A673 (cell line): ENCODE results near the gene SWSAP1. TPM values are rescaled to one million over a fixed set of nuclear protein-coding genes. Genes with fewer than 3 reads are reported as not detected.
A peak's percentile ranks its signal among the peaks of the same experiment; 100 is the strongest.

Experiments
- BruUV-seq: library from RNA; stranded (reverse); fragments of 400-500 nt; replicated peaks from 2 replicates; lab custom pipeline; 2021; lab: Mats Ljungman, UMichigan
- CTCF ChIA-PET: fragments of 300-600 bp; sonication (Branson Sonifier 250); formaldehyde crosslinking; loops from one replicate; lab custom pipeline; 2022; ENCODE audit warnings: antibody characterized with exemption; lab: Charles Lee
- POLR2A ChIA-PET: fragments of 300-600 bp; sonication (Branson Sonifier 250); formaldehyde crosslinking; loops from one replicate; lab custom pipeline; 2022; ENCODE audit warnings: antibody characterized with exemption; ENCODE audit not compliant: low non-redundant PET; lab: Charles Lee
- DNase-seq: peaks from one replicate; pipeline ENCODE4 v3.0.0-alpha.2; 2015; ENCODE audit warnings: low spot score
- H3K27ac ChIP-seq: fragments of 200-600 bp; sonication (generic); 2 replicates; pipeline ENCODE4 v1.5.1; 2016; ENCODE audit warnings: mixed run types, low read depth, mild to moderate bottlenecking, mixed read lengths, antibody characterized with exemption, low read length; ENCODE audit not compliant: poor library complexity, severe bottlenecking
- H3K27me3 ChIP-seq: fragments of 200-600 bp; sonication (generic); replicated peaks from 2 replicates; pipeline ENCODE4 v1.6.1; 2017; ENCODE audit warnings: mixed run types, low read depth, mild to moderate bottlenecking, mixed read lengths, antibody characterized with exemption, low read length; ENCODE audit not compliant: insufficient read depth, poor library complexity
- H3K36me3 ChIP-seq: fragments of 200-600 bp; sonication (generic); 2 replicates; pipeline ENCODE4 v1.6.1; 2016; ENCODE audit warnings: mixed run types, mild to moderate bottlenecking, mixed read lengths, antibody characterized with exemption, low read length; ENCODE audit not compliant: insufficient read depth, poor library complexity, severe bottlenecking
- H3K4me1 ChIP-seq: fragments of 200-600 bp; sonication (generic); 2 replicates; pipeline ENCODE4 v1.6.1; 2017; ENCODE audit warnings: mixed run types, mild to moderate bottlenecking, mixed read lengths, antibody characterized with exemption, low read length; ENCODE audit not compliant: insufficient read depth, poor library complexity, severe bottlenecking
- H3K4me3 ChIP-seq: fragments of 200-600 bp; sonication (generic); 2 replicates; pipeline ENCODE4 v1.5.1; 2016; ENCODE audit warnings: low read depth, mixed run types, mild to moderate bottlenecking, mixed read lengths, low read length; ENCODE audit not compliant: poor library complexity, severe bottlenecking
- H3K9me3 ChIP-seq: fragments of 200-600 bp; sonication (generic); 2 replicates; pipeline ENCODE4 v1.6.1; 2016; ENCODE audit warnings: mixed run types, low read depth, mild to moderate bottlenecking, mixed read lengths, antibody characterized with exemption, low read length; ENCODE audit not compliant: poor library complexity, severe bottlenecking
- EZH2 ChIP-seq: fragments of 200-600 bp; sonication (generic); IDR thresholded peaks from 2 replicates; pipeline ENCODE4 v1.6.1; 2017; ENCODE audit warnings: borderline replicate concordance, low read depth, mild to moderate bottlenecking, mixed read lengths, antibody characterized with exemption, low read length; ENCODE audit not compliant: poor library complexity, severe bottlenecking
- intact Hi-C: fragments of 100-400 bp; cut with micrococcal nuclease; formaldehyde crosslinking; loops from one replicate; pipeline ENCODE4 v1.10.0; 2022; ENCODE audit not compliant: unreplicated experiment
- total RNA-seq: library from RNA; stranded (reverse); gene quantifications from 2 replicates; pipeline ENCODE4 v1.2.3, GENCODE V29; 2021
- TF ChIP-seq, protein P1 (sequence below): fragments of 300-800, 200-600 bp; sonication (generic); conservative IDR thresholded peaks from 2 replicates; pipeline ENCODE4 v1.5.1; 2017; ENCODE audit warnings: low read depth, mild to moderate bottlenecking, antibody characterized with exemption, low read length, moderate library complexity, mixed read lengths

The SWSAP1 gene
- total RNA-seq, 1 experiment from 2014 or later: 3.3 TPM

- Histone ChIP-seq H3K4me3 (no peak overlapping the region), H3K4me1 (no peaks in the 10 kb centered on the region), H3K27me3 (peaks cover 38% of the 10 kb centered on the region), H3K27ac (no peak overlapping the region), H3K9me3 (no peaks in the 10 kb centered on the region), H3K36me3 (no peaks in the 10 kb centered on the region)
- ChIA-PET POLR2A (no interaction called here), CTCF (interaction anchor here (0.5 kb wide), 1 partner anchor 11 kb away, joined by 4 read pairs; no protein-coding TSS in a partner anchor)
- no TSS peak for BruUV-seq
- DNase-seq: no peak
- intact Hi-C loops: no loop called here
- no peak for TF ChIP-seq EZH2
- TF ChIP-seq, protein P1, sequence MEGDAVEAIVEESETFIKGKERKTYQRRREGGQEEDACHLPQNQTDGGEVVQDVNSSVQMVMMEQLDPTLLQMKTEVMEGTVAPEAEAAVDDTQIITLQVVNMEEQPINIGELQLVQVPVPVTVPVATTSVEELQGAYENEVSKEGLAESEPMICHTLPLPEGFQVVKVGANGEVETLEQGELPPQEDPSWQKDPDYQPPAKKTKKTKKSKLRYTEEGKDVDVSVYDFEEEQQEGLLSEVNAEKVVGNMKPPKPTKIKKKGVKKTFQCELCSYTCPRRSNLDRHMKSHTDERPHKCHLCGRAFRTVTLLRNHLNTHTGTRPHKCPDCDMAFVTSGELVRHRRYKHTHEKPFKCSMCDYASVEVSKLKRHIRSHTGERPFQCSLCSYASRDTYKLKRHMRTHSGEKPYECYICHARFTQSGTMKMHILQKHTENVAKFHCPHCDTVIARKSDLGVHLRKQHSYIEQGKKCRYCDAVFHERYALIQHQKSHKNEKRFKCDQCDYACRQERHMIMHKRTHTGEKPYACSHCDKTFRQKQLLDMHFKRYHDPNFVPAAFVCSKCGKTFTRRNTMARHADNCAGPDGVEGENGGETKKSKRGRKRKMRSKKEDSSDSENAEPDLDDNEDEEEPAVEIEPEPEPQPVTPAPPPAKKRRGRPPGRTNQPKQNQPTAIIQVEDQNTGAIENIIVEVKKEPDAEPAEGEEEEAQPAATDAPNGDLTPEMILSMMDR: no peak
These were observed 42.0 kb downstream of the SWSAP1 start for GRCh38 chr19:11416346-11417052.

DNA sequence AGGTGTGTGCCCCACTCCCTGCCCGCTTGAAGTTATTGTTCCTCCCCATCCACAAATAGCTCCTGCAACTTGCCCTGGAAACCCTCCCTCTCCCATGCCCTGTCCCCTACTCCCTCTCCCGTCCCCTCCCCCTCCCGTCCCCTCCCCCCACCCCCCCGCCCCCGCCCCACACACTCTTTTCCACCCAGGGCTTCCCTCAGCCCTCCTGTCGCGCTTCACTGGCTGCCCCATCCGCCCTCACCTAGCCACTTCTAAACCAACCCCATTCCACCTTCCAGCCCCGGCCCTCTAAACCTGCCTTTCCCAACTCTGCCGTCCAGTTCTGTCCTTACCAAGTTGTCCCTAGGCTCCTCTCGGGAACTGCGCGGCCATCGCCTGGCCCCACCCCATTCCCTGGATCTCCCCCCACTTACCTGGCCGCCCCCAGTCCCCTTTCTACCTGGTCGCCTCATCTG lies 43.7 kb downstream of the SWSAP1 start:
- intact Hi-C loops: no loop called here
- H3K9me3 ChIP-seq: no peaks in the 10 kb centered on the region
- no TSS peak for BruUV-seq
- DNase-seq: no peak
- H3K36me3 ChIP-seq: no peaks in the 10 kb centered on the region
- H3K27ac ChIP-seq: no peak overlapping the region
- peaks cover 40% of the 10 kb centered on the region for H3K27me3 ChIP-seq
- POLR2A ChIA-PET: no interaction called here
- TF ChIP-seq, protein P1: no peak
- no peak for TF ChIP-seq EZH2
- no peaks in the 10 kb centered on the region for H3K4me1 ChIP-seq
- CTCF ChIA-PET: interaction anchor here (0.7 kb wide), 1 partner anchor 76 kb away, joined by 7 read pairs; no protein-coding TSS in a partner anchor
- no peak overlapping the region for H3K4me3 ChIP-seq

DNA sequence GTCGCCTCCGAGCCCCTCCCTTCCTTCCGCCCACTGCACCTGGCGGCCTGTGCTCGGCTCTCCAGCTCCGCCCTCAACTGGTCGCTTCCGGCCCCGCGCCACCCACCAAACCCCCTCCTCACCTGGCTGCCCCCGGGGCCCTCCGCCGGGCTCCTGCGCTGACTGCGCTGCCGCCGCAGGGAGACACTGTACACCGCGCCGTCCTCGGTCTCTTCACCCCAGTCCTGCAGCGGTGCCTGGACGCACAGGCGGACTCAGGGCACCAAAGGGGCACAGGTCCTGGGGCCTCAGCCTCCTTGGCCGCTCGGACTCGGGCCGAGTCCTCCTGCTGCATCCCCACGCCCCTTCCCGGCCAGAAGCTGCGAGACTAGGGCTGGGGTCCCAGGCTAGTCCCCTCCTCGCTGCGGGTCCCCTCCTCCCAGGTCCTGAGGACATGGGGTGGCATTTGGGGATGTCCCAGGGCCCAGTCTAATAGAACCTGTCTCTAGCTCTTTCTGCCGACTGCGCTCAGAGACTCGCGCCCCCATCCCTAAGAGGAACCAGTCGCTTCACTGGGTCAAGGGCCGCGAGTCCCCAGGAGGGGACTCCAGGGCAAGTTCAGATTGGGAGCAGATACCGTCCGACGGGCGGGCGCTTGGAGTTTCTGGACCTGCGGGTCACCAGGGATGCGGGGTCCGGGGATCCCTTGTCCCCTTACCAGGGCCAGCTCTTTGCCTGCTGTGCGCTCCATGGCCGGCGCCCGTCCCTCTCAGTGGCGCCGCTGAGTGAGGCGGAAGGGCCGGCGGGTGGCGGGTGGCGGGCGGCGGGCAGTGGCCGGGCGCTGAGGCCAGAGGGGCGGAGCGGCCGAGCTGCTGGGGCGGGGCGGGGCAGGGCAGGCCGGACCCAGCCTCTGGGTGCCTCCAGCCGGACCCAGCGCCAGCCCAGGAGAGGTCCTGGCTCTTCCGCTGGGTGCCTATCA lies 44.4 kb downstream of the SWSAP1 start, which contains the start of gene RGL3:
TSS of gene RGL3 (minus strand) at position 766 of the 958 bp plus-strand sequence. CDS start at position 730, 36 bp downstream.
- H3K4me3 ChIP-seq: no peak within 1 kb of the TSS
- H3K27ac ChIP-seq: no peak within 1 kb of the TSS
- no peaks in the 10 kb centered on the region for H3K9me3 ChIP-seq
- no peaks in the 10 kb centered on the region for H3K36me3 ChIP-seq
- no peak for DNase-seq
- no TSS peak for BruUV-seq
- TF ChIP-seq, protein P1: no peak
- peak; percentile 85 for TF ChIP-seq EZH2
- ChIA-PET POLR2A (no interaction called here), CTCF (interaction anchor here (0.6 to 0.9 kb wide), 2 partner anchors 9 to 37 kb away, joined by 4 to 5 read pairs; no protein-coding TSS in a partner anchor)
- peaks cover 40% of the 10 kb centered on the region for H3K27me3 ChIP-seq
- no peaks in the 10 kb centered on the region for H3K4me1 ChIP-seq
- intact Hi-C loops: no loop called here
